Psoas muscle (tissue), 8 donors: ENCODE data around the gene C1D. TPM values are rescaled to one million over a fixed set of nuclear protein-coding genes. Genes with fewer than 3 reads are reported as not detected.

Experiments
- ATAC-seq, 4 donors: fragments of 200-7000 bp; cut with Tn5 transposase; one replicate each; pipeline ENCODE4 v1.9.1; 2020; ENCODE audit warnings: moderate library complexity in 3 of 4, mild to moderate bottlenecking in 2 of 4
- DNase-seq, 2 donors: peaks; one replicate each; pipeline ENCODE4 v3.0.0-alpha.2; 2020
- H3K27ac ChIP-seq: fragments of 200-600 bp; one replicate; pipeline ENCODE4 v1.8.0; 2022
- H3K27me3 ChIP-seq, 3 donors: fragments of 200-600 bp in 1 of 3; one replicate each; pipeline versions ENCODE4 v1.6.1 to v1.8.0; 2013 to 2022; ENCODE audit warnings: low read length in 2 of 3, mild to moderate bottlenecking in 2 of 3, moderate library complexity in 1 of 3; ENCODE audit not compliant: insufficient read depth in 3 of 3
- H3K36me3 ChIP-seq, 2 donors: fragments of 200-600 bp in 1 of 2; one replicate each; pipeline versions ENCODE4 v1.6.1 to v1.8.0; 2013 to 2022; ENCODE audit warnings: low read depth in 1 of 2, mild to moderate bottlenecking in 1 of 2, moderate library complexity in 1 of 2; ENCODE audit not compliant: insufficient read depth in 1 of 2
- H3K4me1 ChIP-seq: fragments of 200-600 bp; one replicate; pipeline ENCODE4 v1.8.0; 2022
- H3K4me3 ChIP-seq: fragments of 200-600 bp; one replicate; pipeline ENCODE4 v1.8.0; 2022; ENCODE audit warnings: mild to moderate bottlenecking
- H3K9me3 ChIP-seq: fragments of 200-600 bp; one replicate; pipeline ENCODE4 v1.8.0; 2022
- CTCF ChIP-seq: fragments of 200-600 bp; IDR thresholded peaks from one replicate; pipeline ENCODE4 v1.8.0; 2022; ENCODE audit warnings: antibody characterized with exemption
- WGBS, 3 donors: extraction: QIAGEN DNeasy Blood & Tissue Kit; methylation state at CpG; one replicate each; pipeline versions ENCODE4 v1.1.6 to v1.1.7; 2013; 5-methylcytosine and 5-hydroxymethylcytosine counted together
- intact Hi-C, 2 donors: fragments of 100-400 bp; cut with DNase I; formaldehyde crosslinking; loops; one replicate each; pipeline versions ENCODE4 v1.11.0 to v1.14.2; 2022
- polyA plus RNA-seq, 3 donors: library from polyadenylated mRNA; stranded (reverse); fragments of 200-250 nt; gene quantifications; one replicate each; pipeline ENCODE4 v1.2.3, GENCODE V29; 2013
- total RNA-seq, 4 donors: library from RNA; stranded (reverse); fragmentation: NEBNext Ultra II Directional in 2 of 4; extraction: Animal tissue kit (Norgen Biotek cat#: 25700) in 2 of 4; gene quantifications; one replicate each; pipeline versions ENCODE4 v1.2.1 to v1.2.4, GENCODE V29; 2021 to 2023
- donor health status: healthy with polysubstance abuse.
- donor health status: DM: no; HTN: no; CAD: no; lungs with moderate emphysema.
- donor health status: Bipolar disorder and iron deficiency.
- donor health status: healthy.
- donor health status: DM: yes; HTN: yes; CAD: no.
- donor health status: DM: no; HTN: no; CAD: no.
- donor health status: DM: no; HTN: no; CAD: no.
- donor health status: DM: yes; HTN: yes; CAD: no.

The C1D gene
- total and polyA plus RNA-seq, 7 donors = 13.0 to 42.5 (median 18.5) TPM

- Histone ChIP-seq H3K9me3 (no peaks in the 10 kb centered on the region), H3K4me1 (no peaks in the 10 kb centered on the region), H3K27me3 (no peaks in the 10 kb centered on the region), H3K36me3 (peaks cover 0 to 42% of the 10 kb centered on the region in 2 donors), H3K27ac (no peak overlapping the region), H3K4me3 (no peak overlapping the region)
- no peak for TF ChIP-seq CTCF
- 86 to 90% (median 87%) methylated on average over 3 of the region's 3 CpGs for WGBS, 3 donors
- ATAC-seq (no peak), DNase-seq (no peak)
- intact Hi-C loops = no loop called here
Measured at GRCh38 chr2:68043695-68044094, 19.1 kb downstream of the C1D start.

GRCh38 chr2:68043032-68043431 is 19.8 kb downstream of the C1D start:
- WGBS, 3 donors = 90 to 91% (median 90%) methylated on average over 5 of the region's 5 CpGs
- Histone ChIP-seq H3K27me3 (no peaks in the 10 kb centered on the region), H3K4me3 (no peak overlapping the region), H3K9me3 (no peaks in the 10 kb centered on the region), H3K36me3 (peaks cover 0 to 42% of the 10 kb centered on the region in 2 donors), H3K4me1 (no peaks in the 10 kb centered on the region), H3K27ac (no peak overlapping the region)
- intact Hi-C loops = no loop called here
- DNase-seq (no peak), ATAC-seq (no peak)
- TF ChIP-seq CTCF = no peak

GRCh38 chr2:68041704-68042245 is 21.0 kb downstream of the C1D start:
- no peak for TF ChIP-seq CTCF
- no peaks in the 10 kb centered on the region for H3K9me3 ChIP-seq
- H3K27ac ChIP-seq = no peak overlapping the region
- ATAC-seq (no peak), DNase-seq (no peak)
- intact Hi-C loops = no loop called here
- H3K4me1 ChIP-seq = no peaks in the 10 kb centered on the region
- peaks cover 0 to 42% of the 10 kb centered on the region in 2 donors for H3K36me3 ChIP-seq
- no peaks in the 10 kb centered on the region for H3K27me3 ChIP-seq
- no peak overlapping the region for H3K4me3 ChIP-seq

DNA sequence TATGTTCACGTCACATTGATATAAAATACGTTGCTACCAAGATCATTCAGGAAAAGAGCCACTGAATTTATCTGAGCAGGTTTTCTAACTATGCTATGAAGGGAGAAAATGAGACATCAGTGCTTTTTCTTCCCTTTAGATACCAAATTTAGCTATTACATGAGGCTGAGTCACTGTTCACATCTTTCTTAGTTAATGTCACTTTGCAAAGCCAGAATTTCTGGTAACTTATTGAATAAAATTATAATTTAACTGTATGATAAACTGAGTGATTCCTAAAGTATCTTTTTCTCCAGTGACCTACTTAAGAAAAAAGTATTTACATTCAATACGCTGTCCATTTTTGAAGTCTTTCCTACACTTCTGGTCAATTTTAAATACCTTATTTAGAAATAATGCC is 22.7 kb downstream of the C1D start:
- TF ChIP-seq CTCF = no peak
- 91 to 95% (median 93%) methylated on average over 3 of the region's 3 CpGs for WGBS, 3 donors
- no peak for ATAC-seq
- H3K27ac ChIP-seq = no peak overlapping the region
- no peaks in the 10 kb centered on the region for H3K4me1 ChIP-seq
- H3K36me3 ChIP-seq = peaks cover 0 to 32% of the 10 kb centered on the region in 2 donors
- no peak for DNase-seq
- H3K4me3 ChIP-seq = no peak overlapping the region
- H3K9me3 ChIP-seq = no peaks in the 10 kb centered on the region
- intact Hi-C loops = no loop called here
- H3K27me3 ChIP-seq = no peaks in the 10 kb centered on the region

DNA sequence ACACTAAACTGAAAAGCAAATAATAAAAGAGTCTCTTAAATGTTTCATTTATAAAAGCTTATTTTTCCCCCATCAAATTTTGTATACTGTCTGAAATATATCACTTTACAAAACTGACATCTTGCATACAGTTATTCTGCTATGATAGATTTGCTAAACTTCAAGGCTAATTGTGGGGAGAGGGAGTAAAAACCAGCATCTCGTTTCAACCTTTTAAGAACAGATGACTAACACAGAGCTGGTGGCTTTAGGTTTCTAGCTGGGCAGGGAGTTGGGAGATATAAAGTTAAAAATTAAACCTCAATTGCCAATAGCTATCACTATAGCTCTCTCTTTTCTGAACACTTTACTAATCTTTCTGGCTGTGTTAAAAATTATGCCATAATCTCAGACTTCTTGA is 23.5 kb downstream of the C1D start:
- Histone ChIP-seq H3K4me3 (no peak overlapping the region), H3K4me1 (no peaks in the 10 kb centered on the region), H3K36me3 (peaks cover 0 to 25% of the 10 kb centered on the region in 2 donors), H3K27ac (no peak overlapping the region), H3K27me3 (no peaks in the 10 kb centered on the region), H3K9me3 (no peaks in the 10 kb centered on the region)
- no peak for DNase-seq
- intact Hi-C loops = loop anchor here in 1 of 2 donors (10.0 kb wide), 1 partner anchor 1615 kb away; no protein-coding TSS in a partner anchor
- no peak for TF ChIP-seq CTCF
- ATAC-seq = no peak
- 32 to 50% (median 46%) methylated on average over 1 of the region's 1 CpG for WGBS, 3 donors
